HUES64 (cell line): ENCODE data around the gene OR9A2. TPM values are rescaled to one million over a fixed set of nuclear protein-coding genes. Genes with fewer than 3 reads are reported as not detected.

ENCODE experiments used
- H3K27ac ChIP-seq: 2 replicates; pipeline ENCODE4 v1.7.0; 2013; ENCODE audit warnings: low read depth, low read length, inconsistent platforms
- H3K27me3 ChIP-seq: 2 replicates; pipeline ENCODE4 v1.6.1; 2013; ENCODE audit warnings: mild to moderate bottlenecking, low read length; ENCODE audit not compliant: insufficient read depth
- H3K36me3 ChIP-seq: 2 replicates; pipeline ENCODE4 v1.6.1; 2013; ENCODE audit warnings: mild to moderate bottlenecking, low read length; ENCODE audit not compliant: insufficient read depth
- H3K4me1 ChIP-seq: 2 replicates; pipeline ENCODE4 v1.6.1; 2013; ENCODE audit warnings: mild to moderate bottlenecking, low read length, moderate library complexity; ENCODE audit not compliant: insufficient read depth
- H3K4me3 ChIP-seq: 2 replicates; pipeline ENCODE4 v1.5.1; 2013; ENCODE audit warnings: mild to moderate bottlenecking, low read length, moderate library complexity
- H3K9ac ChIP-seq: 2 replicates; pipeline ENCODE4 v1.6.1; 2013; ENCODE audit warnings: mild to moderate bottlenecking, low read depth, low read length
- H3K9me3 ChIP-seq: 2 replicates; pipeline ENCODE4 v1.6.1; 2013; ENCODE audit warnings: low read depth, low read length; ENCODE audit not compliant: insufficient read depth
- WGBS: fragments of 150-250, 120-280 bp; methylation state at CpG from one replicate; pipeline ENCODE4 v1.1.7; 2013; ENCODE audit warnings: missing lambda C conversion rate; 5-methylcytosine and 5-hydroxymethylcytosine counted together
- polyA plus RNA-seq, 2 experiments: library from polyadenylated mRNA; stranded (reverse); fragments of 50-300 nt; gene quantifications; one replicate each; pipeline ENCODE4 v1.2.3, GENCODE V29; 2013

OR9A2 gene
- polyA plus RNA-seq (2013, experiment 1 of 2): not detected
- polyA plus RNA-seq (2013, experiment 2 of 2): not detected

GRCh38 chr7:143027032-143027431, at the start of gene OR9A2:
OR9A2 (minus strand) TSS chr7:143027132; CDS start chr7:143027132, 0 bp downstream.
- H3K27me3 ChIP-seq: no peaks in the 10 kb centered on the region
- H3K9me3 ChIP-seq: no peaks in the 10 kb centered on the region
- 97% methylated on average over 1 of the region's 1 CpG for WGBS
- no peak within 1 kb of the TSS for H3K4me3 ChIP-seq
- no peak within 1 kb of the TSS for H3K27ac ChIP-seq
- H3K36me3 ChIP-seq: no peaks in the 10 kb centered on the region
- no peaks in the 10 kb centered on the region for H3K4me1 ChIP-seq
- no peak within 1 kb of the TSS for H3K9ac ChIP-seq

GRCh38 chr7:143074141-143074540, 47.2 kb upstream of the OR9A2 start:
- Histone ChIP-seq H3K9me3 (no peaks in the 10 kb centered on the region), H3K27me3 (no peaks in the 10 kb centered on the region), H3K4me1 (peaks cover 8% of the 10 kb centered on the region; the same call in 1 of the 2 replicates), H3K4me3 (no peak overlapping the region), H3K36me3 (no peaks in the 10 kb centered on the region), H3K9ac (no peak overlapping the region), H3K27ac (no peak overlapping the region)

DNA sequence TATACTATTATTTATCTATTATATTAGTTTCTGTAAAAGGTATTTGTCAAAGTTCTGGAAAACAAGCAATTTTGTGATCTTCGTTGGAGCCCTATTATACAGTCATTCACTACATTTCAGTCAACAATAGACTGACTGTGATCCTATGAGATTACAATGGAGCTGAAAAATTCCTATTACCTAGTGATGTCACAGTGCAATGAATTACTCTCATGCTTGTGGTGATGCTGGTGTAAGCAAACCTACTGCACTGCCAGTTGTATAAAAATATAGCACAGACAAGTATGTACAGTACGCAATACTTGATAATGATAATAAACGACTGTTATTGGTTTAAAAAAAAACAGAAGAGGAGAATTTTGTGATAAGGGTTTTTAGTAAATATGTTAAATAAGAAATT, 46.6 kb upstream of the OR9A2 start:
- WGBS: 96% methylated on average over 2 of the region's 3 CpGs
- Histone ChIP-seq H3K4me3 (no peak overlapping the region), H3K27me3 (no peaks in the 10 kb centered on the region), H3K27ac (no peak overlapping the region), H3K4me1 (peaks cover 8% of the 10 kb centered on the region; the same call in 1 of the 2 replicates), H3K9ac (no peak overlapping the region), H3K36me3 (no peaks in the 10 kb centered on the region), H3K9me3 (no peaks in the 10 kb centered on the region)

GRCh38 chr7:143069912-143070500, 43.1 kb upstream of the OR9A2 start:
- H3K9ac ChIP-seq: no peak overlapping the region
- no peaks in the 10 kb centered on the region for H3K36me3 ChIP-seq
- no peak overlapping the region for H3K27ac ChIP-seq
- peaks cover 8% of the 10 kb centered on the region; the same call in 1 of the 2 replicates for H3K4me1 ChIP-seq
- no peaks in the 10 kb centered on the region for H3K27me3 ChIP-seq
- no peak overlapping the region for H3K4me3 ChIP-seq
- WGBS: 52% methylated on average over 6 of the region's 6 CpGs
- H3K9me3 ChIP-seq: no peaks in the 10 kb centered on the region

DNA sequence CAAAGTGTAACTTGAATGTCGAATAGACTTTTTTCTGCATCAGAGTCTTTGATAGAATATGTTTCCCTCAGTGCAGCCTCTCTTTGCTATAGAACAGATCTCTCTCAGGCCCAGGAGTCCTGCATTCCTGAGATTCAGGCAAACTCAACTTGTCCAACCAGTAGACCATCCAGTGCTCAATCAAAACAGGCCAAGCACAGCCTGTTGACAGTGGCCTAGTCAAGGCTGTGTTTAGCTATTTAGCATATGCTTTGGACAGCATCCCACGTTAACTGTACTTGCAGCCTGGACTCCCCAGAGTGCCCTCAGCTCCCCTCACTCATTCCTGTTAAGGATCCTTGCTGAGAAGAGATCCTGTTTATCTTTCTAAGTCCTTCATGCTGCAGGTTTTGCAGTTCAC, 41.5 kb upstream of the OR9A2 start:
- Histone ChIP-seq H3K9ac (no peak overlapping the region), H3K27me3 (no peaks in the 10 kb centered on the region), H3K9me3 (no peaks in the 10 kb centered on the region), H3K36me3 (no peaks in the 10 kb centered on the region), H3K27ac (no peak overlapping the region), H3K4me1 (0 out of 2 replicates have a peak, but pooled peaks cover 3% of the 10 kb centered on the region), H3K4me3 (no peak overlapping the region)
- WGBS: 73% methylated on average over 2 of the region's 2 CpGs

DNA sequence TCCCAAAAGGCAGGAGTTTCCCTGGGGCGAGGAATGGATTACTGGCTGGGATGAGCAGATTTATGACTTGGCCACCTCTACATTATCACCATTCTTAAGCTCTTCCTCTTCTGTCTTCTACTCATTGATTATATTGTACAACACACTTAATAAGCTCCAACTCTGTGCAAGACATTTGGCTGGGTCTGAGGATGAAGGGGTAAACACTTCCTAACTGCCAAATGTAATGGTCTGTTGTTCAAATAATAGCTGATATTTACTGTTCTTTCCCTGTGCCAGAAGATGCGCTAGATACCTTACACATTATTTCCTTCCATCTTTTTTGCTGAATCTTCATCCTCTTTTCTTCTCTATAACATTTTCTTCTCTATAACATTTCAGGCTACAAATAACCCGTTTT, 36.8 kb upstream of the OR9A2 start:
- Histone ChIP-seq H3K4me3 (no peak overlapping the region), H3K36me3 (no peaks in the 10 kb centered on the region), H3K9ac (no peak overlapping the region), H3K27ac (no peak overlapping the region), H3K27me3 (no peaks in the 10 kb centered on the region), H3K9me3 (no peaks in the 10 kb centered on the region), H3K4me1 (no peaks in the 10 kb centered on the region)
- WGBS: 87% methylated on average over 3 of the region's 3 CpGs

DNA sequence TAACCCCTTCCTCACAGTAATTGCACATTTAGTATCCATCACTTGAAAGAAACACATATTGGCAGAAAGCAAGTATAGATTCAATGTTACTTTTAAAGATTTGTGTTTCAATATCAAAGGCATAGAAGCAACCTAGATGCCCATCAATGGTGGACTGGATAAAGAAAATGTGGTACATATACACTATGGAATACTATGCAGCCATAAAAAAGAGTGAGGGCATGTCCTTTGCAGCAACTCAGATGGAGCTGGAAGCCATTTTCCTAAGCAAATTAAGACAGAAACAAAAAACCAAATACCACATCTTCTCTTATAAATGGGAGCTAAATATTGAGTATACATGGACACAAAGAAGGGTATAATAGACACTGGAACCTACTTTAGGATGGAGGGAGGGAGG, 28.8 kb upstream of the OR9A2 start:
- H3K9me3 ChIP-seq: no peaks in the 10 kb centered on the region
- no peak overlapping the region for H3K4me3 ChIP-seq
- H3K9ac ChIP-seq: no peak overlapping the region
- H3K36me3 ChIP-seq: no peaks in the 10 kb centered on the region
- H3K4me1 ChIP-seq: no peaks in the 10 kb centered on the region
- H3K27ac ChIP-seq: no peak overlapping the region
- no peaks in the 10 kb centered on the region for H3K27me3 ChIP-seq

GRCh38 chr7:143054621-143055020, 27.7 kb upstream of the OR9A2 start:
- Histone ChIP-seq H3K9me3 (no peaks in the 10 kb centered on the region), H3K4me3 (no peak overlapping the region), H3K27ac (no peak overlapping the region), H3K4me1 (no peaks in the 10 kb centered on the region), H3K27me3 (no peaks in the 10 kb centered on the region), H3K36me3 (no peaks in the 10 kb centered on the region), H3K9ac (no peak overlapping the region)
- WGBS: 88% methylated on average over 3 of the region's 3 CpGs

DNA sequence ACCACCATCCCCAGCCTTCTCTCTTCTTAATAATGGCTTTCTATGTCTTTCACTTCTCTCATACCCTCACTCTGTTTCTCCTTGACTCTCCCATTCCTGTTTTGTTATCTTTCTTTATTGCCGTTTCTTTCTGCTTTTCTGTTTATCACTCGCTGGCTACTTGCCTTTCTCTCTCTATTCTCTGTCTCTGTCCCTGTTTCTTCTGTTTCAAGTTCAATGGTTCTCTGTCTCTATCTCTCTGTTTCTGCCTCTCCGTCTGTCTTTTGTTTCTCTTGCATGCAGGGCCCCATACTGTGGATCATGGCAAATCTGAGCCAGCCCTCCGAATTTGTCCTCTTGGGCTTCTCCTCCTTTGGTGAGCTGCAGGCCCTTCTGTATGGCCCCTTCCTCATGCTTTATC, 25.1 kb upstream of the OR9A2 start, which contains the start of gene OR6V1:
Gene OR6V1, plus strand, starts transcription at position 301 of the 400 bp plus-strand sequence. Its CDS starts 0 bp downstream, at position 301.
- no peak within 1 kb of the TSS for H3K27ac ChIP-seq
- WGBS: 90% methylated on average over 4 of the region's 4 CpGs

GRCh38 chr7:143050931-143051330, 24.0 kb upstream of the OR9A2 start:
- no peaks in the 10 kb centered on the region for H3K4me1 ChIP-seq
- 82% methylated on average over 8 of the region's 9 CpGs for WGBS

More for the DNA sequence above, 25.1 kb upstream of the OR9A2 start, which contains the start of gene OR6V1:
- Histone ChIP-seq H3K9ac (no peak within 1 kb of the TSS), H3K4me3 (no peak within 1 kb of the TSS), H3K36me3 (no peaks in the 10 kb centered on the region), H3K4me1 (no peaks in the 10 kb centered on the region), H3K9me3 (no peaks in the 10 kb centered on the region), H3K27me3 (no peaks in the 10 kb centered on the region)

DNA sequence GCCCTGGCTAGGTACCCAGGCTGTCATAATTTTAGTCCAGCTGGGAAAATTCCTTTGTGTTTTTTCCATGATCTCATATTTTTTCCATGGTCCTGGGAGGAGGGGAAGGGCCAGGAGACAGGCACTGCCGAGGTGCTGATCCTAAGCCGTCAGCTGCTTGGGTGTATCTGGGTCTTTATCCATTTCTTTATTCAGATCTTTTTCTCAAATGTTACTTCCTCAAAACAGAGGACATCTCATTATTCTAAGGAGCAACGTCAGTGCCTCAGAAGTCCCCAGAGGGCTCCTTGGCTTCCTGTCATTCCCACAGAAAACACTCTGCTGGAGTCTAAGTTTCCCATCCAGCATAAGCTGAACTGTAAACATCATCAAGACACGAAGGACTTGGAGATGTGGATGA, 22.4 kb upstream of the OR9A2 start:
- H3K36me3 ChIP-seq: no peaks in the 10 kb centered on the region
- H3K27me3 ChIP-seq: no peaks in the 10 kb centered on the region
- H3K4me3 ChIP-seq: no peak overlapping the region
- no peaks in the 10 kb centered on the region for H3K9me3 ChIP-seq
- WGBS: 81% methylated on average over 4 of the region's 4 CpGs
- H3K9ac ChIP-seq: no peak overlapping the region
- no peaks in the 10 kb centered on the region for H3K4me1 ChIP-seq
- H3K27ac ChIP-seq: no peak overlapping the region

More at GRCh38 chr7:143050931-143051330, 24.0 kb upstream of the OR9A2 start:
- Histone ChIP-seq H3K36me3 (no peaks in the 10 kb centered on the region), H3K4me3 (no peak overlapping the region), H3K9me3 (no peaks in the 10 kb centered on the region), H3K27ac (no peak overlapping the region), H3K27me3 (no peaks in the 10 kb centered on the region), H3K9ac (no peak overlapping the region)

- Histone ChIP-seq H3K4me1 (no peaks in the 10 kb centered on the region), H3K27ac (no peak overlapping the region), H3K9ac (no peak overlapping the region), H3K27me3 (no peaks in the 10 kb centered on the region), H3K9me3 (no peaks in the 10 kb centered on the region), H3K36me3 (no peaks in the 10 kb centered on the region), H3K4me3 (no peak overlapping the region)
Measured at GRCh38 chr7:143048827-143049226, 21.9 kb upstream of the OR9A2 start.
